Body of pancreas (tissue), 4 donors: Measurements from ENCODE around the gene LUC7L.

Source experiments
- POLR2A ChIP-seq, 3 donors: fragments of 450-650 bp; IDR thresholded peaks; one replicate each; pipeline ENCODE4 v1.6.1; 2016; ENCODE audit warnings: antibody characterized with exemption in 3 of 3, mild to moderate bottlenecking in 2 of 3
- TF ChIP-seq, protein P1 (sequence below), 7 experiments: fragments of 450-650 bp in 4 of 7; fragments of 200-600 bp in 3 of 7; sonication (generic) in 3 of 7; IDR thresholded peaks; one replicate each; pipeline ENCODE4 v1.5.1; 2016 to 2019; ENCODE audit warnings: antibody characterized with exemption in 7 of 7

DNA sequence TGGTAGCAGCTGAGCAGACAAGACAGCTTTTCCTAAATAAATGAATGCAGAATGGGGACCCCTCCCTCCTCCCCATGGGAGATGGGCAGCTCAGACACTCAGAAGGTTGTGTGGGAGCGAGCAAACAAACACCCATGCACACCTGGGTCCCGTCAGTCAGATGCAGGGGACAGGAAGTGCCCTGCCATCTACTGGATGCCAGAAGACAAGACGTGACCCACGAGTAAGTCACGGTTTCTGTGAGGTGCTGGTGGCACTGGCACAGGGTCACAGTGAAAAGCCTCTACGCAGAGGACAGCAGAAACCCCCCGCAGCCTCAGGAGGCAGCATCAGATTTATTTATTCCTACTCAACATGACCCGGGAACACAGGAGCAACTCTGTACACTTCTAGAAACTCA lies 40.6 kb downstream of the LUC7L start:
- TF ChIP-seq, protein P1, sequence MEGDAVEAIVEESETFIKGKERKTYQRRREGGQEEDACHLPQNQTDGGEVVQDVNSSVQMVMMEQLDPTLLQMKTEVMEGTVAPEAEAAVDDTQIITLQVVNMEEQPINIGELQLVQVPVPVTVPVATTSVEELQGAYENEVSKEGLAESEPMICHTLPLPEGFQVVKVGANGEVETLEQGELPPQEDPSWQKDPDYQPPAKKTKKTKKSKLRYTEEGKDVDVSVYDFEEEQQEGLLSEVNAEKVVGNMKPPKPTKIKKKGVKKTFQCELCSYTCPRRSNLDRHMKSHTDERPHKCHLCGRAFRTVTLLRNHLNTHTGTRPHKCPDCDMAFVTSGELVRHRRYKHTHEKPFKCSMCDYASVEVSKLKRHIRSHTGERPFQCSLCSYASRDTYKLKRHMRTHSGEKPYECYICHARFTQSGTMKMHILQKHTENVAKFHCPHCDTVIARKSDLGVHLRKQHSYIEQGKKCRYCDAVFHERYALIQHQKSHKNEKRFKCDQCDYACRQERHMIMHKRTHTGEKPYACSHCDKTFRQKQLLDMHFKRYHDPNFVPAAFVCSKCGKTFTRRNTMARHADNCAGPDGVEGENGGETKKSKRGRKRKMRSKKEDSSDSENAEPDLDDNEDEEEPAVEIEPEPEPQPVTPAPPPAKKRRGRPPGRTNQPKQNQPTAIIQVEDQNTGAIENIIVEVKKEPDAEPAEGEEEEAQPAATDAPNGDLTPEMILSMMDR (IDR thresholded peaks at IDR 0.05): no peak
- TF ChIP-seq POLR2A (IDR thresholded peaks at IDR 0.05): no peak
